ENCODE data around the gene SSTR4.

The SSTR4 gene

GRCh38 chr20:23039136-23039875, 4.2 kb downstream of the SSTR4 start:
- H3K14ac ChIP-seq (ENCODE audit: low read length in 2 of 2) = no peak overlapping the region
- no peak overlapping the region for H3K4me2 ChIP-seq (ENCODE audit: low read length, poor library complexity, severe bottlenecking)
- H2BK120ac ChIP-seq (ENCODE audit: low read depth, low read length) = no peak overlapping the region
- no peak overlapping the region for H4K8ac ChIP-seq (ENCODE audit: low read length)
- no peak overlapping the region for H2BK15ac ChIP-seq (ENCODE audit: low read depth, poor library complexity, severe bottlenecking)
- H2BK5ac ChIP-seq (ENCODE audit: low read depth, low read length, poor library complexity, severe bottlenecking) = no peak overlapping the region
- H2BK12ac ChIP-seq (ENCODE audit: low read length in 2 of 2) = no peak overlapping the region
- H3K36me3 ChIP-seq (ENCODE audit: control insufficient read depth in 1 of 2, insufficient read depth in 2 of 2, low read depth in 1 of 2, low read length in 2 of 2) = no peaks in the 10 kb centered on the region
- peaks cover 66 to 70% of the 10 kb centered on the region in 2 experiments for H3K27me3 ChIP-seq (ENCODE audit: control insufficient read depth in 1 of 2, insufficient read depth in 1 of 2, low read length in 2 of 2)
- H2AK5ac ChIP-seq (ENCODE audit: low read length, severe bottlenecking) = no peak overlapping the region
- H3K23ac ChIP-seq (ENCODE audit: low read length in 2 of 2) = no peak overlapping the region
- H2AFZ ChIP-seq (ENCODE audit: low read depth, low read length) = no peak overlapping the region
- H3K79me1 ChIP-seq (replicated peaks; ENCODE audit: low read length, poor library complexity, severe bottlenecking) = no peaks in the 10 kb centered on the region
- WGBS = 55% methylated on average over 5 of the region's 5 CpGs
- no peak overlapping the region for H4K91ac ChIP-seq (ENCODE audit: low read length)
- DNase-seq = no peak
- no peak overlapping the region for H3K4me3 ChIP-seq (ENCODE audit: insufficient read depth in 1 of 2, low read depth in 1 of 2, low read length in 2 of 2)
- H3K4ac ChIP-seq (ENCODE audit: low read depth in 1 of 2, low read length in 2 of 2) = no peak overlapping the region
- no peaks in the 10 kb centered on the region for H3K4me1 ChIP-seq (ENCODE audit: control insufficient read depth, insufficient read depth, low read depth, low read length)
- no peak overlapping the region for H3K27ac ChIP-seq (ENCODE audit: low read length, poor library complexity, severe bottlenecking)
- H3K9ac ChIP-seq (ENCODE audit: low read length) = no peak overlapping the region
- no peaks in the 10 kb centered on the region for H3K9me3 ChIP-seq (ENCODE audit: control insufficient read depth, low read length)
- H3K18ac ChIP-seq (ENCODE audit: low read depth in 1 of 2, low read length in 2 of 2) = no peak overlapping the region

- DNase-seq = no peak
- Histone ChIP-seq H3K27ac (ENCODE audit: low read length, poor library complexity, severe bottlenecking) (no peak overlapping the region), H3K9ac (ENCODE audit: low read length) (no peak overlapping the region), H3K18ac (ENCODE audit: low read depth in 1 of 2, low read length in 2 of 2) (no peak overlapping the region), H2AFZ (ENCODE audit: low read depth, low read length) (no peak overlapping the region), H2BK15ac (ENCODE audit: low read depth, poor library complexity, severe bottlenecking) (no peak overlapping the region), H4K8ac (ENCODE audit: low read length) (no peak overlapping the region), H3K79me1 (replicated peaks; ENCODE audit: low read length, poor library complexity, severe bottlenecking) (no peaks in the 10 kb centered on the region), H2BK12ac (ENCODE audit: low read length in 2 of 2) (no peak overlapping the region), H3K4ac (ENCODE audit: low read depth in 1 of 2, low read length in 2 of 2) (no peak overlapping the region), H3K14ac (ENCODE audit: low read length in 2 of 2) (no peak overlapping the region), H3K4me2 (ENCODE audit: low read length, poor library complexity, severe bottlenecking) (no peak overlapping the region), H2AK5ac (ENCODE audit: low read length, severe bottlenecking) (no peak overlapping the region), H2BK120ac (ENCODE audit: low read depth, low read length) (no peak overlapping the region), H3K36me3 (ENCODE audit: control insufficient read depth in 1 of 2, insufficient read depth in 2 of 2, low read depth in 1 of 2, low read length in 2 of 2) (peaks cover 0 to 4% of the 10 kb centered on the region in 2 experiments), H4K91ac (ENCODE audit: low read length) (peak overlapping the region; percentile 11), H3K4me3 (ENCODE audit: insufficient read depth in 1 of 2, low read depth in 1 of 2, low read length in 2 of 2) (no peak overlapping the region), H2BK5ac (ENCODE audit: low read depth, low read length, poor library complexity, severe bottlenecking) (no peak overlapping the region), H3K9me3 (ENCODE audit: control insufficient read depth, low read length) (no peaks in the 10 kb centered on the region), H3K23ac (ENCODE audit: low read length in 2 of 2) (no peak overlapping the region), H3K27me3 (ENCODE audit: control insufficient read depth in 1 of 2, insufficient read depth in 1 of 2, low read length in 2 of 2) (peaks cover 59 to 63% of the 10 kb centered on the region in 2 experiments), H3K4me1 (ENCODE audit: control insufficient read depth, insufficient read depth, low read depth, low read length) (no peaks in the 10 kb centered on the region)
- 42% methylated on average over 3 of the region's 3 CpGs for WGBS
Measured at GRCh38 chr20:23039885-23040508, 4.9 kb downstream of the SSTR4 start.

- DNase-seq = no peak
- H3K4me1 ChIP-seq (ENCODE audit: control insufficient read depth, insufficient read depth, low read depth, low read length) = peaks cover under 1% of the 10 kb centered on the region
Measured at GRCh38 chr20:23042270-23042669, 7.2 kb downstream of the SSTR4 start.

GRCh38 chr20:23043376-23043775, 8.3 kb downstream of the SSTR4 start:
- H4K8ac ChIP-seq (ENCODE audit: low read length) = no peak overlapping the region

More at GRCh38 chr20:23042270-23042669, 7.2 kb downstream of the SSTR4 start:
- no peak overlapping the region for H3K18ac ChIP-seq (ENCODE audit: low read depth in 1 of 2, low read length in 2 of 2)
- H2AK5ac ChIP-seq (ENCODE audit: low read length, severe bottlenecking) = no peak overlapping the region
- peaks cover 0 to 26% of the 10 kb centered on the region in 2 experiments for H3K36me3 ChIP-seq (ENCODE audit: control insufficient read depth in 1 of 2, insufficient read depth in 2 of 2, low read depth in 1 of 2, low read length in 2 of 2)
- no peak overlapping the region for H3K4me2 ChIP-seq (ENCODE audit: low read length, poor library complexity, severe bottlenecking)
- H2BK12ac ChIP-seq (ENCODE audit: low read length in 2 of 2) = no peak overlapping the region
- no peak overlapping the region for H2BK15ac ChIP-seq (ENCODE audit: low read depth, poor library complexity, severe bottlenecking)
- no peak overlapping the region for H3K27ac ChIP-seq (ENCODE audit: low read length, poor library complexity, severe bottlenecking)
- H3K4me3 ChIP-seq (ENCODE audit: insufficient read depth in 1 of 2, low read depth in 1 of 2, low read length in 2 of 2) = no peak overlapping the region
- H3K4ac ChIP-seq (ENCODE audit: low read depth in 1 of 2, low read length in 2 of 2) = no peak overlapping the region
- H2BK5ac ChIP-seq (ENCODE audit: low read depth, low read length, poor library complexity, severe bottlenecking) = no peak overlapping the region
- no peak overlapping the region for H3K9ac ChIP-seq (ENCODE audit: low read length)
- H3K23ac ChIP-seq (ENCODE audit: low read length in 2 of 2) = no peak overlapping the region
- H3K79me1 ChIP-seq (replicated peaks; ENCODE audit: low read length, poor library complexity, severe bottlenecking) = no peaks in the 10 kb centered on the region
- no peak overlapping the region for H3K14ac ChIP-seq (ENCODE audit: low read length in 2 of 2)
- H2AFZ ChIP-seq (ENCODE audit: low read depth, low read length) = no peak overlapping the region
- no peak overlapping the region for H4K8ac ChIP-seq (ENCODE audit: low read length)
- no peak overlapping the region for H4K91ac ChIP-seq (ENCODE audit: low read length)
- no peak overlapping the region for H2BK120ac ChIP-seq (ENCODE audit: low read depth, low read length)
- WGBS = 100% methylated on average over 1 of the region's 3 CpGs
- H3K27me3 ChIP-seq (ENCODE audit: control insufficient read depth in 1 of 2, insufficient read depth in 1 of 2, low read length in 2 of 2) = peaks cover 39 to 49% of the 10 kb centered on the region in 2 experiments
- no peaks in the 10 kb centered on the region for H3K9me3 ChIP-seq (ENCODE audit: control insufficient read depth, low read length)

More at GRCh38 chr20:23043376-23043775, 8.3 kb downstream of the SSTR4 start:
- peaks cover 11% of the 10 kb centered on the region for H3K4me1 ChIP-seq (ENCODE audit: control insufficient read depth, insufficient read depth, low read depth, low read length)
- no peak overlapping the region for H2AFZ ChIP-seq (ENCODE audit: low read depth, low read length)
- no peak overlapping the region for H3K23ac ChIP-seq (ENCODE audit: low read length in 2 of 2)
- whole genome bisulfite sequencing = 69% methylated on average over 6 of the region's 6 CpGs
- no peak overlapping the region for H2BK12ac ChIP-seq (ENCODE audit: low read length in 2 of 2)
- no peak for DNase-seq
- no peak overlapping the region for H3K14ac ChIP-seq (ENCODE audit: low read length in 2 of 2)
- H3K4me2 ChIP-seq (ENCODE audit: low read length, poor library complexity, severe bottlenecking) = no peak overlapping the region
- no peak overlapping the region for H4K91ac ChIP-seq (ENCODE audit: low read length)
- no peak overlapping the region for H3K18ac ChIP-seq (ENCODE audit: low read depth in 1 of 2, low read length in 2 of 2)
- H2BK5ac ChIP-seq (ENCODE audit: low read depth, low read length, poor library complexity, severe bottlenecking) = no peak overlapping the region
- H2BK120ac ChIP-seq (ENCODE audit: low read depth, low read length) = no peak overlapping the region
- no peak overlapping the region for H2AK5ac ChIP-seq (ENCODE audit: low read length, severe bottlenecking)
- H3K36me3 ChIP-seq (ENCODE audit: control insufficient read depth in 1 of 2, insufficient read depth in 2 of 2, low read depth in 1 of 2, low read length in 2 of 2) = peaks cover 4 to 28% of the 10 kb centered on the region in 2 experiments
- no peak overlapping the region for H2BK15ac ChIP-seq (ENCODE audit: low read depth, poor library complexity, severe bottlenecking)
- H3K4me3 ChIP-seq (ENCODE audit: insufficient read depth in 1 of 2, low read depth in 1 of 2, low read length in 2 of 2) = no peak overlapping the region
- H3K9ac ChIP-seq (ENCODE audit: low read length) = no peak overlapping the region
- no peaks in the 10 kb centered on the region for H3K9me3 ChIP-seq (ENCODE audit: control insufficient read depth, low read length)
- H3K79me1 ChIP-seq (replicated peaks; ENCODE audit: low read length, poor library complexity, severe bottlenecking) = peaks cover 7% of the 10 kb centered on the region
- no peak overlapping the region for H3K27ac ChIP-seq (ENCODE audit: low read length, poor library complexity, severe bottlenecking)
- no peak overlapping the region for H3K4ac ChIP-seq (ENCODE audit: low read depth in 1 of 2, low read length in 2 of 2)
- peaks cover 28 to 40% of the 10 kb centered on the region in 2 experiments for H3K27me3 ChIP-seq (ENCODE audit: control insufficient read depth in 1 of 2, insufficient read depth in 1 of 2, low read length in 2 of 2)

Measured in mesenchymal stem cell (in vitro differentiated cells and primary cell).